ENCODE measurements around the gene PBOV1.

The PBOV1 gene

GRCh38 chr6:138218449-138218848, at the start of gene PBOV1:
Gene PBOV1 (minus strand): TSS chr6:138218491. CDS start chr6:138218395, 96 bp downstream.
- no peak for DNase-seq (ENCODE audit: low read depth in 2 of 2)

GRCh38 chr6:138266095-138266494, 47.8 kb upstream of the PBOV1 start:
- no peak for DNase-seq (ENCODE audit: low read depth in 2 of 2)

- no peak for DNase-seq (ENCODE audit: low read depth in 2 of 2)
Observed at GRCh38 chr6:138264372-138264880, 46.1 kb upstream of the PBOV1 start.

GRCh38 chr6:138263963-138264362, 45.7 kb upstream of the PBOV1 start:
- no peak for DNase-seq (ENCODE audit: low read depth in 2 of 2)

- no peak for DNase-seq (ENCODE audit: low read depth in 2 of 2)
Observed at GRCh38 chr6:138261116-138261780, 43.0 kb upstream of the PBOV1 start.

- no peak for DNase-seq (ENCODE audit: low read depth in 2 of 2)
Observed at GRCh38 chr6:138258991-138259390, 40.7 kb upstream of the PBOV1 start.

- no peak for DNase-seq (ENCODE audit: low read depth in 2 of 2)
Observed at GRCh38 chr6:138258197-138258596, 39.9 kb upstream of the PBOV1 start.

GRCh38 chr6:138257638-138258040, 39.3 kb upstream of the PBOV1 start:
- DNase-seq (ENCODE audit: low read depth in 2 of 2): no peak

- no peak for DNase-seq (ENCODE audit: low read depth in 2 of 2)
Observed at GRCh38 chr6:138255443-138255842, 37.2 kb upstream of the PBOV1 start.

GRCh38 chr6:138253731-138254130, 35.4 kb upstream of the PBOV1 start:
- DNase-seq (ENCODE audit: low read depth in 2 of 2): no peak

- DNase-seq (ENCODE audit: low read depth in 2 of 2): no peak
Observed at GRCh38 chr6:138250513-138251247, 32.4 kb upstream of the PBOV1 start.

- no peak for DNase-seq (ENCODE audit: low read depth in 2 of 2)
Observed at GRCh38 chr6:138250053-138250452, 31.8 kb upstream of the PBOV1 start.

GRCh38 chr6:138248878-138249277, 30.6 kb upstream of the PBOV1 start:
- DNase-seq (ENCODE audit: low read depth in 2 of 2): no peak

GRCh38 chr6:138248011-138248410, 29.7 kb upstream of the PBOV1 start:
- DNase-seq (ENCODE audit: low read depth in 2 of 2): no peak

GRCh38 chr6:138246650-138247440, 28.6 kb upstream of the PBOV1 start:
- DNase-seq (ENCODE audit: low read depth in 2 of 2): no peak

GRCh38 chr6:138245751-138246150, 27.5 kb upstream of the PBOV1 start:
- no peak for DNase-seq (ENCODE audit: low read depth in 2 of 2)

GRCh38 chr6:138242987-138243592, 24.8 kb upstream of the PBOV1 start:
- DNase-seq (ENCODE audit: low read depth in 2 of 2): no peak

- DNase-seq (ENCODE audit: low read depth in 2 of 2): no peak
Observed at GRCh38 chr6:138241934-138242333, 23.6 kb upstream of the PBOV1 start.

- no peak for DNase-seq (ENCODE audit: low read depth in 2 of 2)
Observed at GRCh38 chr6:138241381-138241780, 23.1 kb upstream of the PBOV1 start.

GRCh38 chr6:138240476-138241245, 22.4 kb upstream of the PBOV1 start:
- no peak for DNase-seq (ENCODE audit: low read depth in 2 of 2)

- no peak for DNase-seq (ENCODE audit: low read depth in 2 of 2)
Observed at GRCh38 chr6:138239774-138240173, 21.5 kb upstream of the PBOV1 start.
